Anterior cingulate cortex (tissue), 58 donors: ENCODE results near the gene TWIST2.

Experiments
- DNase-seq, 58 donors: peaks; one replicate each; lab custom pipeline; 2025; lab: John Stamatoyannopoulos, UW

The TWIST2 gene

DNA sequence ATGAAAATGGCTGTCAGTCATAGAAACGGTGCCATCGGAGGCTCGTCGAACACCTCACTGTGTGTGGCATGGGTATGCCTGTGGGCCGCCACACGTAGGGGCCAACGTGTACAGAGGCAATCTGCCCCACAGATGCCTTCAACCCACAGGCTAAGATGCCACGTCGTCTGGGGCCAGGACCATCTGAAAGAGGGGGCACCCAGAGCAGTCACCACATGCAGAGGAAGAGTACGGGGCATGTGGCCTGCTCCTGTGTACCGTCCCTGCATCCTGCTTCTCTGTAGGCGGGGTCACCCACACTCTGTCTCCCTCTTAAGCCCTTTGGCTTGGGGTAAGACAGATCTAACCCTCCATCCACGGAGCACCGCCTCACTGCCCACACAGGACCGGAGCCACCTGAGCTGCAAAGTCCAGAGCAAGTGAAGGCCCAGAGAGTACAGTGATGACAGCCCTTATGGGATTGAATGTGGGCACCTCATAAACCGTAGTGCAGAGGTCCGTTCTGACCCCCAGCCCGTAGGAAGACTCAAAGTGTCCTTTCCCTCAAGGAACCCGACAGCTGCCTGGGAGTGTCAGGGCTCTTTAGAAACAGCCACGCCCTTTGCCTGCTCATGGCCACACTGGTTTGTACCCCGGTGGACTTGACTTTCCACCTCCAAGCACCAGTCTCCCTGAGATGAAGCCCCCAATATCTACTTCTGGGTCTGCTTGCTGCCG, 66.2 kb downstream of the TWIST2 start:
- no peak for DNase-seq

GRCh38 chr2:238914648-238915015, 66.7 kb downstream of the TWIST2 start:
- no peak for DNase-seq

GRCh38 chr2:238915196-238915595, 67.3 kb downstream of the TWIST2 start:
- no peak for DNase-seq

DNA sequence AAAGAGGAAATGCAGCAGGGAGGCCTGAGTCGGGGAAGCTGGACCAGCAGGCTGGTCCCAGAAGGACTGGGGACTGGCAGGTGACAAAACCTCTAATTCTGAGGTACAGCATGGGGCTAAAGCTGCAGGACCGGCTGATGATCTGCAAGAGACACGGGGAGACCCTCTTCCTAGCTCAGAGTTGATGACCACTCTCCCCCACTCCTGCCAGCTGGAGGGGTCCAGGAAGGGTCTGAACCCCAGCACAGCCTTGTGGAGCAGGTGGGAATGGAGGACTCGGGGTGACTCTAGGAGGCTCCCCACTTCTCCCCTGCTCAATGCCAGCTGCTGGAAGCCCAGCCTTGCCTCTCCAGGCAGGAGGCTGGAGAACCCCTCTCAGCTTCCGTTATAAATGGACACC, 67.7 kb downstream of the TWIST2 start:
- DNase-seq, result no peak

DNA sequence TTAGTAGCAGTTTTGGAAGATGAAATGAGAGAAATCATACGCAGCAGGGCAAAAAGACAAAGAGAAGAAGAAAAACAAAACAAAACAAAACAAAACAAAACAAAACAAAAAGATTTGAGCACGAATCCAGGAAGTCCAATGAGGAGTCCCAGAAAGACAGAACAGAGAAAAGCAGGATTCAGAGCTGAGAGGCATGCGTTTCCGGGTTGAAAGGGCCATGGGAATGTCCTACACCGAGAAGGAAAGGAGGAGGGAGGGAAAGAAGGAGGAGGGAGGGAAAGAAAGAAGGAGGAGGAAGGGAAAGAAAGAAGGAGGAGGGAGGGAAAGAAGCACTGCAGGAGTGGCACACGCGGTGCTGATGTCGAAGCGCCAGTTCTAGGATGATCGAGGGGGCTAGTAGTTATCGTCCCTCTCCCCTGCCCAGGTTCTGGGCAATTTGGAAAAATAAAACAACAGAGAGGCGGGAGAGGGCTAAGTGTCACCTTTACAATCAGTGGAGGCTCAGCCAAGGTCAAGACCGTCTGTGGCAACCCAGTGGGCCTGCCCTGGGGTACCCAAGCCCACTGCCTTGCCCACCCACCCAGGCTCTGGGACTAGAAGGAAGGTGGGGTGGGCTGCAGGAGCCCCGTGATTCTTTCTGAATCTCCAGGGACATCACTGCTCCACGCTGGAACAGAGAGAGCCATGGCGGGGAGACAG, 68.4 kb downstream of the TWIST2 start:
- DNase-seq, result no peak

DNA sequence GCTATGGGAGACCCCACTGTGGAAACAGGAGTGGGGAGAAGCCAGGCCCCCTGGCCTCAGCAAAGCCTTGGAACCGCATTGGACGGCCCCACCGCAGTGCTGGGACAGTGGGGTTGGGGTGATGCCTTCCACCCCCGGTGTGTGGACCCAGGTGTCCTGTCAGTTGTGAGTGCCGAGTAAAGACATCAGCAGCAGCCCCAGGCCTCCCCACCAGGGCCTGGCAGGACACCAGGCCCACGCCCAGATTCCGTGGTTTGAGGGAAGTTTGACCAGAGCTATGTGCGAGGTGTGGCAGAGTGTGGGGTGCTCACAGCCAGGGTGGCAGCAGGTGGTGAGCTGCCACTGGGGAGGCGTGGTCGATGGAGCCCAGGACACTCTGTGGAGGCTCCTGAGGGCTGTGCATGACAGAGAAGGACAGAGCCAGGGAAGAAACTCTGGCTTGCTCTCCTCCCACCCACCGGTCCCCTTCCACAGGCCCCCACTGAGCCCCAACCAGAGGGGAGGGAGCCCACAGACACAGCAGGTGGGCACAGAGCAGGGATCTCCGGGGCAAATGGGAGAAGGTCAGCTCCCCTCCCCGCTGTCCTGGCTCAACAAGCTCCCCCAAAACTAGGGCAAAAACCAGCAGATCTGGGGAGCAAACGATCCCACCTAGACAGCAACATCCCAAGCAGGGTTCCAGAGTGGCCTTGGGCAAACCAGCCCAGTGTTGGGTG, 69.1 kb downstream of the TWIST2 start:
- DNase-seq, result no peak

- no peak for DNase-seq
These were observed 71.4 kb downstream of the TWIST2 start for GRCh38 chr2:238919307-238919706.

- no peak for DNase-seq
These were observed 72.2 kb downstream of the TWIST2 start for GRCh38 chr2:238920053-238920452.

GRCh38 chr2:238920601-238921001, 72.7 kb downstream of the TWIST2 start:
- DNase-seq, result no peak

- no peak for DNase-seq
These were observed 73.4 kb downstream of the TWIST2 start for GRCh38 chr2:238921259-238921658.

GRCh38 chr2:238921681-238922319, 73.9 kb downstream of the TWIST2 start:
- no peak for DNase-seq

DNA sequence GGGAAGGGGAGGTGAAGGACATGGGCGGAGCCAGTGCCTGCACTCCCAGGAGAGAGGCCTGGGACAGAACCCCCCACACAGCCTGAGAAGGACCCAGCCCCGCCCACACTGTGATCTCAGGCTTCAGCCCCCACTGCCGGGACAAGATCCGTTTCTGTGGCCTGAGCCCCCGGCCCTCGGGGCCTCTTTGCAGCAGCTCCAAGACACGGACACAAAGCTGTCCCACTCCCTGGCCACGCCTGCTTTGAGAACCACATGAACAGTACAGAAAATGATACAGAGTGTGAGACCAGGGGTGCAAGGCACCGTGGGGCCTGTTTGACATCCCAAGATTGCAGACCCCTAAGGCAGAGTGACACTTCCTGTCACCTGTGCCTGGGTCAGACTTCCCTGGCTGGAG, 74.5 kb downstream of the TWIST2 start:
- DNase-seq, result no peak

DNA sequence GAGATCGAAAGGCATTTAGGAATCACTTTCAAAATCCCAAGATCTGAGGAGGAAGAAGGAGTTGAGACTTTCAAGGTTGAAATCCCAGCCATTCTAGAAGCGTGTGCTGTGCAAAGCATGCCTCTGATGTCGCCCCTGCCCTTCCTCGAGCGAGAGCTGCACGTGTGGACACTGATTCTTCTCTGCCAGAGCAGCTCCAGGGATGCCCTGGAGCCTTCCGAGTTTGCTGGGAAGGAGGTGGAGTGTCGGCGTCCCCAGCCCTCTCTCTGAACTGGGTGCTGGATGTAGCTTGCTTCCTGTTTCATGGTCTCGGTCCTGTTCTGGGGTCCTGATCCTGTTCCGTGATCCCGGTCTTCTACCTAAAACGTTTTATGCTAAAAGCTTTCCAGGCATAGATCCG, 76.1 kb downstream of the TWIST2 start:
- no peak for DNase-seq

GRCh38 chr2:238924796-238925195, 76.9 kb downstream of the TWIST2 start:
- DNase-seq, result peak in 16 of 58 donors; percentile 0 to 40 (median 10)

- no peak for DNase-seq
These were observed 77.4 kb downstream of the TWIST2 start for GRCh38 chr2:238925281-238925680.

DNA sequence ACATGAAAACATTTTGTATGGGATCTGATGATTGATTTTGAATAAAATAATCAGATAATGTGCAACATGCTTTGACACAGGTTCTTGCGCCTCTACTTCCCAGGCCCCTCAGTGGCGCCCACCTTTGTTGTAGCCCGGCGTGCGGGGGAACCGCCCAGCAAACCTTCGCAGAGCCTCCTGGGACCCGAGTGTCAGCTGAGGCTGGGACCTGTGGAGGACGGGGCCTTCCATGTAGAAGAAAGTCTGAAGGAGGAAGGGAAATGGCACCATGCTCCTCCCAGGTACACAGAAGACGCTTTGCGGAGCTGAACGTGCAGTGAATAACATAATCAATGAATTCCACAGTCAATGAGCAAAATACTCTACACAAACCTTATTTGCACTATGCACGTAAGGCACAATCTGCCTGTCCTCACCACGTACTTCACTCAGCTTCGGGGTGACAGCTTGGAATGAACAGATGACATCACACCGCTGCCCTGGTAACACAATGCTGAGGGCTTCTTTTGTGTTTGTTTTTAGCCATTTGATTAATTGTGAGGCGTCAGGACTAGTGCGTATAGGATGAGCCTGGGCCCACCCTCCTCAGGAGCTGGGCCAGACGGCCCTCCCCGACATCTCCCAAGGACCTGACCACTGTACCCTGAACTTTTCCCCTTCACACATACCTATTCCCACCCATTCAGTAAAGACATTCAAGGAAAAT, 78.1 kb downstream of the TWIST2 start:
- DNase-seq, result no peak

- DNase-seq, result no peak
These were observed 79.1 kb downstream of the TWIST2 start for GRCh38 chr2:238926761-238927611.

DNA sequence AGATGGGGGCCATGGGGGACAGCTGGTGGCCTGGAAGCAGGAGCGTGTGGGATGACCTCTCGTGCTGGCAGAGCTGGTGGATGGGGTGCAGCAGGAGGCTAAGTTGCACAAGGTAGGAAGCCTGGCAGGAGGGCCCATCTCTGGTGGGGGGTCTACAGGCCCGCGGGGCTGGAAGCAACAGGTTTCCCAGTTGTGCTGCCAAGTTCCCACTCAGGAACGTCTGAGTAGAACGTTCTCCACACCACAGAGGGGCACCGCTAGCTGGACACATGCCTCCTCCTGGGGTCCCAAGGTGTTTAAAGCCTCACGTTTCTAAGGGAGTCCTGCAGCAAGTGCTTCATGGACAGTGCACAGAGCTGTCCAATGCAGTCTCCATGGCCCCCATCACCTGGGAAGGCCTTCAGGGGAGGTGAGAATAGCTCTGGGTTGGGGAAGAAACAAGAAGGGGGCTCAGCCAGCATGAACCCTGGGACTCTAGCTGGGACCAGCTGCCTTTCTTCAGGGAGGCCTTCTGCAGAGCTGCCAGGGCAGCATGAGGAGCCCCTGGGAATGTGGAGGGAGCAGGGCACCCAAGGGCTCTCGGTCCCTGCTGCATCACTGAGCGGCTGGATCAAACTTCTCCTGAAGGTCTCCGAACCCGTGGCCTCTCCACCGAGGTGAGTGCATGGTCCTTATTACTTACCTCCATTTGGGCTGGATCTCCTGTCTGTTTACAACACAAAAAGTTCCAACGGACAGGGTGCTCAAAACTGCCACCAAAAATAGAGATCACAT, 80.0 kb downstream of the TWIST2 start:
- DNase-seq, result no peak
